Thyroid gland (tissue), 4 donors: Measurements from ENCODE around the gene IQGAP3.

Experiments used
- CTCF ChIP-seq, 6 experiments: fragments of 200-600 bp in 3 of 6; fragments of 450-650 bp in 3 of 6; sonication (generic) in 3 of 6; IDR thresholded peaks; one replicate each; pipeline ENCODE4 v1.5.1; 2016 to 2019; ENCODE audit warnings: antibody characterized with exemption in 6 of 6, mild to moderate bottlenecking in 2 of 6, inconsistent platforms in 1 of 6, moderate library complexity in 1 of 6
- POLR2A ChIP-seq, 2 donors: fragments of 450-650 bp; IDR thresholded peaks; one replicate each; pipeline ENCODE4 v1.6.1; 2017; ENCODE audit warnings: antibody characterized with exemption in 2 of 2, mild to moderate bottlenecking in 2 of 2, moderate library complexity in 1 of 2

GRCh38 chr1:156539818-156540355 is 32.5 kb downstream of the IQGAP3 start:
- TF ChIP-seq CTCF (IDR thresholded peaks at IDR 0.05) (no peak), POLR2A (IDR thresholded peaks at IDR 0.05) (no peak)
